ENCODE results near the gene RLN3.

RLN3 gene

GRCh38 chr19:14054721-14055120 lies 26.8 kb downstream of the RLN3 start:
- no peak for DNase-seq (ENCODE audit: low spot score)

- no peak for DNase-seq (ENCODE audit: low spot score)
These were observed 27.4 kb downstream of the RLN3 start for GRCh38 chr19:14055396-14055795.

- no peak for DNase-seq (ENCODE audit: low spot score)
These were observed 28.2 kb downstream of the RLN3 start for GRCh38 chr19:14056069-14056666.

- DNase-seq (ENCODE audit: low spot score) = no peak
These were observed 28.9 kb downstream of the RLN3 start for GRCh38 chr19:14056741-14057356.

- no peak for DNase-seq (ENCODE audit: low spot score)
These were observed 30.5 kb downstream of the RLN3 start for GRCh38 chr19:14058182-14059092.

GRCh38 chr19:14059093-14059480 lies 31.1 kb downstream of the RLN3 start:
- DNase-seq (ENCODE audit: low spot score) = no peak

GRCh38 chr19:14059652-14060155 lies 31.8 kb downstream of the RLN3 start:
- no peak for DNase-seq (ENCODE audit: low spot score)

- no peak for DNase-seq (ENCODE audit: low spot score)
These were observed 33.3 kb downstream of the RLN3 start for GRCh38 chr19:14061081-14061749.

GRCh38 chr19:14061751-14062557 lies 34.0 kb downstream of the RLN3 start, which contains the start of gene PALM3:
TSS of gene PALM3 (minus strand) at chr19:14062076. CDS start at chr19:14061980, 96 bp downstream.
- DNase-seq (ENCODE audit: low spot score) = no peak

- DNase-seq (ENCODE audit: low spot score) = no peak
These were observed 34.6 kb downstream of the RLN3 start for GRCh38 chr19:14062558-14062855.

GRCh38 chr19:14063105-14063504 lies 35.2 kb downstream of the RLN3 start:
- no peak for DNase-seq (ENCODE audit: low spot score)

GRCh38 chr19:14066134-14066533 lies 38.2 kb downstream of the RLN3 start:
- DNase-seq (ENCODE audit: low spot score) = no peak

GRCh38 chr19:14070268-14071050 lies 42.5 kb downstream of the RLN3 start:
- DNase-seq (ENCODE audit: low spot score) = no peak

GRCh38 chr19:14072535-14073260 lies 44.8 kb downstream of the RLN3 start, which contains the start of gene MISP3:
TSS of gene MISP3 (plus strand) at chr19:14072786. CDS start at chr19:14073310, 524 bp downstream.
- no peak for DNase-seq (ENCODE audit: low spot score)

- peak; percentile 36 for DNase-seq (ENCODE audit: low spot score)
These were observed 45.4 kb downstream of the RLN3 start for GRCh38 chr19:14073261-14073924.

- DNase-seq (ENCODE audit: low spot score) = peak; percentile 41
These were observed 46.2 kb downstream of the RLN3 start for GRCh38 chr19:14073925-14074838.

GRCh38 chr19:14078411-14078810 lies 50.5 kb downstream of the RLN3 start:
- peak; percentile 52 for DNase-seq (ENCODE audit: low spot score)

All from pons (tissue), 1 donor.